SK-N-SH treated with all-trans-retinoic acid at 6 μM for 48 hours (cell line): ENCODE data around the gene DGUOK.

Source experiments
- ATAC-seq: fragments of 200-7000 bp; cut with Tn5 transposase; 3 replicates; pipeline ENCODE4 v1.9.1; 2020; ENCODE audit warnings: mild to moderate bottlenecking, moderate library complexity
- ARNTL ChIP-seq: fragments of 450-650 bp; formaldehyde crosslinking; IDR thresholded peaks from 2 replicates; pipeline ENCODE4 v1.5.0; 2020; ENCODE audit warnings: low read depth, mild to moderate bottlenecking, moderate library complexity, borderline replicate concordance
- BACH2 ChIP-seq: fragments of 250-450 bp; sonication (Bioruptor Pico); IDR thresholded peaks from 2 replicates; pipeline ENCODE4 v1.9.0; 2021; ENCODE audit warnings: mild to moderate bottlenecking, borderline replicate concordance
- CREB5 ChIP-seq: fragments of 250-450 bp; sonication (Bioruptor Pico); IDR thresholded peaks from 2 replicates; pipeline ENCODE4 v1.5.1; 2020; ENCODE audit warnings: low read depth, mild to moderate bottlenecking, moderate library complexity
- CSDC2 ChIP-seq: fragments of 250-450 bp; sonication (Bioruptor Pico); IDR thresholded peaks from 2 replicates; pipeline ENCODE4 v1.5.0; 2020; ENCODE audit warnings: mild to moderate bottlenecking, moderate library complexity
- CSRNP3 ChIP-seq: fragments of 250-450 bp; sonication (Bioruptor Pico); IDR thresholded peaks from 2 replicates; pipeline ENCODE4 v1.5.1; 2021; ENCODE audit warnings: mild to moderate bottlenecking, moderate library complexity
- ESRRG ChIP-seq: fragments of 250-450 bp; sonication (Bioruptor Pico); IDR thresholded peaks from 2 replicates; pipeline ENCODE4 v1.6.1; 2021; ENCODE audit warnings: mild to moderate bottlenecking
- GLIS3 ChIP-seq: fragments of 250-450 bp; sonication (Bioruptor Pico); IDR thresholded peaks from 2 replicates; pipeline ENCODE4 v1.5.0; 2020; ENCODE audit warnings: mild to moderate bottlenecking, moderate library complexity
- ISL1 ChIP-seq: fragments of 250-450 bp; sonication (Bioruptor Pico); IDR thresholded peaks from 2 replicates; pipeline ENCODE4 v2.1.2; 2022; ENCODE audit warnings: mild to moderate bottlenecking, moderate library complexity
- POU6F1 ChIP-seq: fragments of 250-450 bp; sonication (Bioruptor Pico); IDR thresholded peaks from 2 replicates; pipeline ENCODE4 v1.8.0; 2021; ENCODE audit warnings: low read depth, mild to moderate bottlenecking, moderate library complexity, borderline replicate concordance
- TCF4 ChIP-seq: fragments of 250-450 bp; sonication (Bioruptor Pico); IDR thresholded peaks from 2 replicates; pipeline ENCODE4 v1.8.0; 2021; ENCODE audit warnings: mild to moderate bottlenecking, moderate library complexity, borderline replicate concordance
- TOX ChIP-seq: fragments of 250-450 bp; sonication (Bioruptor Pico); IDR thresholded peaks from 2 replicates; pipeline ENCODE4 v1.8.0; 2021; ENCODE audit warnings: mild to moderate bottlenecking, moderate library complexity, borderline replicate concordance
- ZC3H10 ChIP-seq: fragments of 250-450 bp; sonication (Bioruptor Pico); IDR thresholded peaks from 2 replicates; pipeline ENCODE4 v1.5.1; 2021; ENCODE audit warnings: mild to moderate bottlenecking, moderate library complexity
- ZFP3 ChIP-seq: fragments of 250-450 bp; sonication (Bioruptor Pico); IDR thresholded peaks from 2 replicates; pipeline ENCODE4 v1.5.0; 2020; ENCODE audit warnings: mild to moderate bottlenecking, moderate library complexity
- ZFP30 ChIP-seq: fragments of 450-650 bp; formaldehyde crosslinking; IDR thresholded peaks from 2 replicates; pipeline ENCODE4 v1.5.0; 2022; ENCODE audit warnings: mild to moderate bottlenecking, moderate library complexity
- ZNF565 ChIP-seq: fragments of 450-650 bp; formaldehyde crosslinking; conservative IDR thresholded peaks from 2 replicates; pipeline ENCODE4 v1.5.0; 2020; ENCODE audit warnings: low read depth, mild to moderate bottlenecking, moderate library complexity
- ZNF70 ChIP-seq: fragments of 450-650 bp; formaldehyde crosslinking; IDR thresholded peaks from 2 replicates; pipeline ENCODE4 v1.5.0; 2020; ENCODE audit warnings: mild to moderate bottlenecking, moderate library complexity
- ZNF8 ChIP-seq: fragments of 450-650 bp; formaldehyde crosslinking; IDR thresholded peaks from 2 replicates; pipeline ENCODE4 v1.5.0; 2020; ENCODE audit warnings: mild to moderate bottlenecking, moderate library complexity
- TF ChIP-seq, protein P1 (sequence below): fragments of 250-450 bp; sonication (Bioruptor Pico); IDR thresholded peaks from 2 replicates; pipeline ENCODE4 v1.5.0; 2020; ENCODE audit warnings: mild to moderate bottlenecking, moderate library complexity
- TF ChIP-seq, protein P2 (sequence below): fragments of 250-450 bp; sonication (Bioruptor Pico); IDR thresholded peaks from 2 replicates; pipeline ENCODE4 v1.8.0; 2020; ENCODE audit warnings: mild to moderate bottlenecking, moderate library complexity, borderline replicate concordance

DGUOK gene

GRCh38 chr2:73894475-73894850 is 32.2 kb upstream of the DGUOK start (continued):
- TF ChIP-seq, protein P1, sequence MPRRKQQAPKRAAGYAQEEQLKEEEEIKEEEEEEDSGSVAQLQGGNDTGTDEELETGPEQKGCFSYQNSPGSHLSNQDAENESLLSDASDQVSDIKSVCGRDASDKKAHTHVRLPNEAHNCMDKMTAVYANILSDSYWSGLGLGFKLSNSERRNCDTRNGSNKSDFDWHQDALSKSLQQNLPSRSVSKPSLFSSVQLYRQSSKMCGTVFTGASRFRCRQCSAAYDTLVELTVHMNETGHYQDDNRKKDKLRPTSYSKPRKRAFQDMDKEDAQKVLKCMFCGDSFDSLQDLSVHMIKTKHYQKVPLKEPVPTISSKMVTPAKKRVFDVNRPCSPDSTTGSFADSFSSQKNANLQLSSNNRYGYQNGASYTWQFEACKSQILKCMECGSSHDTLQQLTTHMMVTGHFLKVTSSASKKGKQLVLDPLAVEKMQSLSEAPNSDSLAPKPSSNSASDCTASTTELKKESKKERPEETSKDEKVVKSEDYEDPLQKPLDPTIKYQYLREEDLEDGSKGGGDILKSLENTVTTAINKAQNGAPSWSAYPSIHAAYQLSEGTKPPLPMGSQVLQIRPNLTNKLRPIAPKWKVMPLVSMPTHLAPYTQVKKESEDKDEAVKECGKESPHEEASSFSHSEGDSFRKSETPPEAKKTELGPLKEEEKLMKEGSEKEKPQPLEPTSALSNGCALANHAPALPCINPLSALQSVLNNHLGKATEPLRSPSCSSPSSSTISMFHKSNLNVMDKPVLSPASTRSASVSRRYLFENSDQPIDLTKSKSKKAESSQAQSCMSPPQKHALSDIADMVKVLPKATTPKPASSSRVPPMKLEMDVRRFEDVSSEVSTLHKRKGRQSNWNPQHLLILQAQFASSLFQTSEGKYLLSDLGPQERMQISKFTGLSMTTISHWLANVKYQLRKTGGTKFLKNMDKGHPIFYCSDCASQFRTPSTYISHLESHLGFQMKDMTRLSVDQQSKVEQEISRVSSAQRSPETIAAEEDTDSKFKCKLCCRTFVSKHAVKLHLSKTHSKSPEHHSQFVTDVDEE, result no peak
- no peak for TF ChIP-seq CSDC2 (CRISPR knock-in tag)
- no peak for TF ChIP-seq POU6F1 (CRISPR knock-in tag)

GRCh38 chr2:73894877-73895276 is 31.8 kb upstream of the DGUOK start:
- TF ChIP-seq, protein P2, sequence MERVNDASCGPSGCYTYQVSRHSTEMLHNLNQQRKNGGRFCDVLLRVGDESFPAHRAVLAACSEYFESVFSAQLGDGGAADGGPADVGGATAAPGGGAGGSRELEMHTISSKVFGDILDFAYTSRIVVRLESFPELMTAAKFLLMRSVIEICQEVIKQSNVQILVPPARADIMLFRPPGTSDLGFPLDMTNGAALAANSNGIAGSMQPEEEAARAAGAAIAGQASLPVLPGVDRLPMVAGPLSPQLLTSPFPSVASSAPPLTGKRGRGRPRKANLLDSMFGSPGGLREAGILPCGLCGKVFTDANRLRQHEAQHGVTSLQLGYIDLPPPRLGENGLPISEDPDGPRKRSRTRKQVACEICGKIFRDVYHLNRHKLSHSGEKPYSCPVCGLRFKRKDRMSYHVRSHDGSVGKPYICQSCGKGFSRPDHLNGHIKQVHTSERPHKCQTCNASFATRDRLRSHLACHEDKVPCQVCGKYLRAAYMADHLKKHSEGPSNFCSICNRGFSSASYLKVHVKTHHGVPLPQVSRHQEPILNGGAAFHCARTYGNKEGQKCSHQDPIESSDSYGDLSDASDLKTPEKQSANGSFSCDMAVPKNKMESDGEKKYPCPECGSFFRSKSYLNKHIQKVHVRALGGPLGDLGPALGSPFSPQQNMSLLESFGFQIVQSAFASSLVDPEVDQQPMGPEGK (CRISPR knock-in tag), result no peak
- TF ChIP-seq CSRNP3 (no peak), POU6F1 (CRISPR knock-in tag) (no peak), ZNF8 (no peak), ARNTL (CRISPR knock-in tag) (no peak), ZC3H10 (CRISPR knock-in tag) (no peak), BACH2 (CRISPR knock-in tag) (no peak)
- TF ChIP-seq, protein P1, result no peak
- no peak for ATAC-seq

GRCh38 chr2:73895473-73895872 is 31.2 kb upstream of the DGUOK start:
- ATAC-seq, result no peak
- no peak for TF ChIP-seq ESRRG

DNA sequence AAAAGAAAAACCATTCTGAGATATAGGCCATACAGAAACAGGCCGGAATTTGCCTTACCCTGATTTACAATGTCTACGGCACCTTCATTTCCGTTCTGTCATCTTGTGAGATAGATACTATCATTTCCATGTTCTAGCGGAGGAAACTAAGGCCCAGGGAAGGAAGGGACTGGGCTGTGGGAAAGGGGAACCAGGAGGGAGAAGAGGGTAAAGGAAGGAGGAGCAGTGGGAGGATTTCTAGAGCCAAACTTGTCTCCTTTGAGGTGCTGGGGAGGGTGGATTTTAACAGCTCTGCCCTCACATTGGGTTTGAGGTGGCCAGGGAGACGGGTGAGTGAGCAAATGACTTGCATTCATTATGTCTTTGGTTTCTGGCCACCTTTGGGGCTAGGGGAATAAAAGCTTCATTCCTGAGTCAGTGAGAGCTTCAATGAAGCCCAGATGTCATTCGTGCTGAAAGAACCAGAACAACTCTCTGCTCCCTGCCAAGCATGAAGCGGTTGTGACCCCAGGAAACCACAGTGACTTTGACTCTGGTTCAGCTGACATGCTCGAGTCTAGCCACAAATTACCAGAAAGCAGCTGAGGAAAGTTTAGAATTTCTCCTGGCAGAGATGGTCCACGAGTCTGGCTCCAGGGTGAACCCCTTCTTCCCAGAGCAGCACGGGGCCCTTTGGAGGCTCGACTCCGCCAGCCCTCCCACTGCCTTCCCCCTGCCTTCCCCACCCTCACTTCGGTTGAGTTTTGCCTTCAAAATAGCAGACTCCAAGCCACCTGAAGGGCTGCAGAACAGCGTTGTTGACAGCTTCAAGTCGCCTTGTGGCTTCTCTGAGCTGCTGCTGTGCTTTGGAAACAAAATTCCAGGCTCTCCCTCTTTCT is 30.1 kb upstream of the DGUOK start:
- no peak; the same call in 2 of the 3 replicates for ATAC-seq
- TF ChIP-seq TOX (CRISPR knock-in tag) (no peak), CREB5 (CRISPR knock-in tag) (no peak), ZNF8 (no peak), ZNF565 (CRISPR knock-in tag) (no peak), ZC3H10 (CRISPR knock-in tag) (no peak), ESRRG (no peak), ZNF70 (CRISPR knock-in tag) (no peak), ZFP30 (CRISPR knock-in tag) (no peak), GLIS3 (CRISPR knock-in tag) (no peak), TCF4 (no peak), ZFP3 (CRISPR knock-in tag) (no peak), POU6F1 (CRISPR knock-in tag) (no peak), ISL1 (no peak)
